Pancreas (tissue), 10 donors: ENCODE data around the gene CAMK1D. TPM values are rescaled to one million over a fixed set of nuclear protein-coding genes. Genes with fewer than 3 reads are reported as not detected.
A peak's percentile ranks its signal among the peaks of the same experiment; 100 is the strongest.

Source experiments
- ATAC-seq, 4 donors: fragments of 200-7000 bp; cut with Tn5 transposase; one replicate each; pipeline versions ENCODE4 v1.8.0 to v1.9.1; 2020; ENCODE audit warnings: mild to moderate bottlenecking in 4 of 4, moderate library complexity in 4 of 4
- DNase-seq, 6 donors: peaks; one replicate each; pipeline ENCODE4 v3.0.0-alpha.2; 2020
- FAIRE-seq: peaks from 2 replicates; lab custom pipeline; 2012; peaks lifted over from hg19 to GRCh38; lab: Jason Lieb, UNC
- H3K27ac ChIP-seq, 4 donors: fragments of 200-600 bp; sonication (generic); 1 replicate in 3 of 4; 2 replicates in 1 of 4; pipeline versions ENCODE4 v1.5.0 to v1.8.0; 2020
- H3K27me3 ChIP-seq, 4 donors: fragments of 200-600 bp; one replicate each; pipeline ENCODE4 v1.8.0; 2021
- H3K36me3 ChIP-seq, 3 donors: fragments of 200-600 bp; sonication (generic) in 1 of 3; one replicate each; pipeline versions ENCODE4 v1.5.0 to v1.8.0; 2020 to 2021
- H3K4me1 ChIP-seq, 3 donors: fragments of 200-600 bp; one replicate each; pipeline ENCODE4 v1.8.0; 2021
- H3K4me3 ChIP-seq, 4 donors: fragments of 200-600 bp; sonication (generic) in 2 of 4; one replicate each; pipeline versions ENCODE4 v1.5.0 to v1.8.0; 2020 to 2021
- H3K9me3 ChIP-seq, 4 donors: fragments of 200-600 bp; one replicate each; pipeline ENCODE4 v1.8.0; 2021
- WGBS, 2 donors: extraction: QIAGEN DNeasy Blood & Tissue Kit; methylation state at CpG; one replicate each; pipeline ENCODE4 v1.1.7; 2013; 5-methylcytosine and 5-hydroxymethylcytosine counted together
- intact Hi-C, 3 donors: fragments of 100-400 bp; cut with DNase I; formaldehyde crosslinking; loops; one replicate each; pipeline versions ENCODE4 v1.11.1 to v1.14.2; 2022
- polyA plus RNA-seq, 2 donors: library from polyadenylated mRNA; stranded (reverse); fragments of 200-250 nt; gene quantifications; one replicate each; pipeline ENCODE4 v1.2.3, GENCODE V29; 2013
- total RNA-seq, 6 donors: library from RNA; stranded (reverse); fragmentation: NEBNext Ultra II Directional in 4 of 6; extraction: Animal tissue kit (Norgen Biotek cat#: 25700) in 4 of 6; gene quantifications; one replicate each; pipeline versions ENCODE4 v1.2.1 to v1.2.4, GENCODE V29; 2021 to 2023
- TF ChIP-seq, protein P1 (sequence below), 4 donors: fragments of 200-600 bp; sonication (generic) in 3 of 4; IDR thresholded peaks; one replicate each; pipeline versions ENCODE4 v1.5.0 to v1.8.0; 2021; ENCODE audit warnings: antibody characterized with exemption in 4 of 4
- donor health status: healthy with polysubstance abuse.
- donor health status: DM: no; HTN: no; CAD: no; lungs with moderate emphysema.
- donor health status: DM: no; HTN: no; CAD: no.
- donor health status: control.
- donor health status: control.
- donor health status: Bipolar disorder and iron deficiency.
- donor health status: DM: yes; HTN: yes; CAD: no.
- donor health status: DM: no; HTN: no; CAD: no.
- donor health status: DM: no; HTN: no; CAD: no.
- donor health status: DM: yes; HTN: yes; CAD: no.

CAMK1D gene
- total and polyA plus RNA-seq, 8 donors, result 2.9 to 30.1 (median 22.7) TPM

DNA sequence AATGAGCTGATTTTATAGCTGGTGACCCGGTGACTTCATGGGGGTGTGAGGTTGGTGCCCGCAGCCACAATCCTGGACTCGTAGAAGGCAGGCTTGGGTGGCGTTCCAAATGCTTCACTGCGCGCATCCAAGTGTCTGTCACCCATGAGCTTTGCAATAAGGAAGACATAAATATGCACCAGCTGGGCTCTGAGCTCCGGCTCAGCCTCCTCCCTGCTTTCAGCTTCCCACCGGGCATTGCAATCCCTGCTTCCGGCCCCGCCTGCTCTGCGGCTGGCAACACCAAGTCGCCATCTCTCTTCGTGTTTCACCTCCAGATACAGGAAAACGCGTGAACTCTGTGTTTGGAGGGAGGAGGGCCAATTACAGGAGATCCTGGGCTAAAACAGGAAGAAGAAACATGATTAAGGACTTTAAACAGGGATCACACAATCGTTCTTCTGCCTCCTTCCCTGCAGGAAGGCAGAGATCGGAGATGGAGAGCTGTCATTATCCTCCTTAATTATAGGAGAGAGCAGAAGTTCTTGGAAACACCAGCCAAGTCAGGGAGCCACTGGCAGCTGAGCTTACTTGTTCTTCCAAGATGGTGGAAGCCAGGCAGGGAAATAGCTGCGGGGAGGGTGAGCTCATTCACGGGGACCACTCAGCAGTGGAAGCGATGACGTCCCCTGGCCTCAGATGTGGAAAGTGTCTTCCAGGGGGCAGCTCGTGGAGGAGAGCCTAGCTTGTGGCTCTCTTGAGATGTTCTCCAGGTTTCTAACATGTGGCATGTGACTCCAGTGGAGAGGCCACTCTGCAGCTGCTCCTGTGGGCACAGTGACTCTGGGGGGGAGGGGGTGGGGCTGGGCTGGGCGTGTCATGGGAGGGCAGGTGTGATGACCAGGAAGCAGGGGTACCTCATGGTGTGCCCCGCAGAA lies 134.9 kb downstream of the CAMK1D start:
- no peak for DNase-seq
- ATAC-seq, result no peak
- TF ChIP-seq, protein P1, sequence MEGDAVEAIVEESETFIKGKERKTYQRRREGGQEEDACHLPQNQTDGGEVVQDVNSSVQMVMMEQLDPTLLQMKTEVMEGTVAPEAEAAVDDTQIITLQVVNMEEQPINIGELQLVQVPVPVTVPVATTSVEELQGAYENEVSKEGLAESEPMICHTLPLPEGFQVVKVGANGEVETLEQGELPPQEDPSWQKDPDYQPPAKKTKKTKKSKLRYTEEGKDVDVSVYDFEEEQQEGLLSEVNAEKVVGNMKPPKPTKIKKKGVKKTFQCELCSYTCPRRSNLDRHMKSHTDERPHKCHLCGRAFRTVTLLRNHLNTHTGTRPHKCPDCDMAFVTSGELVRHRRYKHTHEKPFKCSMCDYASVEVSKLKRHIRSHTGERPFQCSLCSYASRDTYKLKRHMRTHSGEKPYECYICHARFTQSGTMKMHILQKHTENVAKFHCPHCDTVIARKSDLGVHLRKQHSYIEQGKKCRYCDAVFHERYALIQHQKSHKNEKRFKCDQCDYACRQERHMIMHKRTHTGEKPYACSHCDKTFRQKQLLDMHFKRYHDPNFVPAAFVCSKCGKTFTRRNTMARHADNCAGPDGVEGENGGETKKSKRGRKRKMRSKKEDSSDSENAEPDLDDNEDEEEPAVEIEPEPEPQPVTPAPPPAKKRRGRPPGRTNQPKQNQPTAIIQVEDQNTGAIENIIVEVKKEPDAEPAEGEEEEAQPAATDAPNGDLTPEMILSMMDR (IDR thresholded peaks at IDR 0.05), result no peak
- no peak overlapping the region for H3K4me3 ChIP-seq
- 87 to 89% methylated on average over 24 of the region's 24 CpGs for WGBS, 2 donors
- no peak for FAIRE-seq
- H3K4me1 ChIP-seq, result peaks cover 6 to 17% (median 15%) of the 10 kb centered on the region in 3 donors
- H3K36me3 ChIP-seq, result no peaks in the 10 kb centered on the region
- H3K27ac ChIP-seq, result peak overlapping the region in 2 of 4 donors; percentile 30 to 66
- no peaks in the 10 kb centered on the region for H3K27me3 ChIP-seq
- intact Hi-C loops, result loop anchor here in 1 of 3 donors (10.0 kb wide), 2 partner anchors 129 to 219 kb away; no protein-coding TSS in a partner anchor
- no peaks in the 10 kb centered on the region for H3K9me3 ChIP-seq

DNA sequence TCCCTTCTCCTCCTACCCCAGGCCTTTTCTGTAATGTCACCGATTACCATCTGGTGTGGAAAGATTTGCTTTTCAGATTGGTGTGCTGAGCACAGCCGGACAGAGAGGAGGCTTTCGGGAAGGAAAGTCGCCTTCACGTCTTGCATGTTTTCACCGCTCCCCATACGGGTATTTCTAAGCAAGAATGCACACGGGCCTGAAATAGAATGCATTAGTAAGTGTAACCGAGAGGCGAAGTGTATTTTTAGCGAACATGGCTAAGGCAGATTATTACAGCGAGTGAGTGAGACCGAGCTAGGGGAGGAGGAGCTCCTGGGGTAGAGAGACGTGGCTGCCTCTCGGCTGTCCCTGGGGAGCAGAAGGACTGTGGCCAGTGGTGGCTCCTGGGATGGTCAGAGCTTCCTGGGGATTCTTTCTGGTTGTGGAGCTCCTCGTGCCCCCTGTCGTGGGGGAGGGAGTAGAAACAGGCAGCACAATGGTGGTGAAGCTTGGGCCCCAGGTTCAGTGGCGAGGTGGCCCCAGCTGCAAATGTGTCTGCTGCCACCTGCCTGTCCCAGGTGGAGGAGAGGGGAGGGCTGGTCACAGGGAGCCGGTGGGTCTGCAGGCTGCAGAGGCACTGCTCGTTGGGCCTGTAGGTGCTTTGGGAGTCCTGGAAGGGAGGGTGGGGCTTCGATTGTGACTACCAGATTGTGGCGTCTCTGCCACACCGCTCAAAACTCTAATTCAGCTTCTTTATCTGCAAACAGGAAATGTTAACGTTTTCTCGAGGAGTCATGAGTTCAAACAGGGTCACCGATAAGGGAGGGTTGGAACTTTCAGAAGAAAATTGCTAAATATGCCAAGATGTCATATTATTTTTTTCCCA lies 135.8 kb downstream of the CAMK1D start:
- Histone ChIP-seq H3K36me3 (no peaks in the 10 kb centered on the region), H3K4me3 (peak overlapping the region in 1 of 4 donors; percentile 17), H3K4me1 (peaks cover 10 to 27% (median 17%) of the 10 kb centered on the region in 3 donors), H3K27me3 (no peaks in the 10 kb centered on the region), H3K9me3 (no peaks in the 10 kb centered on the region), H3K27ac (peak overlapping the region; percentile 30 to 66 (median 50))
- 43 to 47% methylated on average over 26 of the region's 26 CpGs for WGBS, 2 donors
- ATAC-seq (peak; percentile 60 to 82 (median 76)), FAIRE-seq (no peak), DNase-seq (peak; percentile 54 to 80 (median 62))
- intact Hi-C loops, result loop anchor here in 1 of 3 donors (10.0 kb wide), 2 partner anchors 130 to 220 kb away; no protein-coding TSS in a partner anchor
- TF ChIP-seq, protein P1 (IDR thresholded peaks at IDR 0.05), result no peak

DNA sequence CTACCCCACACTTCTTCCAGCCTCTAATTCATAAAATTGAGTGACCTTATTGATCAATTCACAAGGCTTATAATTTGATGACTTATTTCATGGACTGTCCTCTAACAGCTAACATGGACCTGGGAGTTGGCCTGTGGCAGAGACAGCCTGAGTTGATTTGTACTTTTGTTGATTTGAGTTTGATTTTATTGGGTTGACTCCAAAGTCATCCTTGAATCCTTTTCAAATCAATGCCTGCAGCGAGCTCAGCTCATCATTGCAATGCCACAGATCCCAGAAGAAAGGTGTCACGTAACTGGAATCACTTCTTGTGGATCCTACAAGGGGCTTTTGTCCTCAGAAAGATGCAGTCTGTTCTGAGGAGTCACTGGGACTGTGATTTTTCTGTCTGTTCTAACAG lies 138.0 kb downstream of the CAMK1D start:
- H3K36me3 ChIP-seq, result no peaks in the 10 kb centered on the region
- 69 to 75% methylated on average over 2 of the region's 2 CpGs for WGBS, 2 donors
- ATAC-seq (no peak), DNase-seq (no peak), FAIRE-seq (no peak)
- no peaks in the 10 kb centered on the region for H3K9me3 ChIP-seq
- TF ChIP-seq, protein P1 (IDR thresholded peaks at IDR 0.05), result no peak
- intact Hi-C loops, result loop anchor here in 1 of 3 donors (10.0 kb wide), 2 partner anchors 133 to 223 kb away; no protein-coding TSS in a partner anchor
- H3K27me3 ChIP-seq, result no peaks in the 10 kb centered on the region
- H3K27ac ChIP-seq, result no peak overlapping the region
- peaks cover 10 to 27% (median 18%) of the 10 kb centered on the region in 3 donors for H3K4me1 ChIP-seq
- H3K4me3 ChIP-seq, result no peak overlapping the region

DNA sequence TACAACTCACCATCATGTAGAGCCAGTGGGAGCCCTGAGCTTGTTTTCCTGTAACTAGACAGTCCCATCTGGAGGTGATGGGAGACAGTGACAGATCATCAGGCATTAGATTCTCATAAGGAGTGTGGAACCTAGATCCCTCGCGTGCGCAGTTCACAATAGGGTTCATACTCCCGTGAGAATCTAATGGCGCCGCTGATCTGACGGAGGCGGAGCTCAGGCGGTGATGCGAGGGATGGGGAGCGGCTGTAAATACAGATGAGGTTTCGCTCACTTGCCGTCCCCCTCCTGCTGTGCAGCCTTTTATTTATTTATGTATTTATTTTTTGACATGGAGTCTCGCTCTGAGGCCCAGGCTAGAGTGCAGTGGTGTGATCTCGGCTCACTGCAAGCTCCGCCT lies 139.3 kb downstream of the CAMK1D start:
- Histone ChIP-seq H3K4me3 (no peak overlapping the region), H3K4me1 (peaks cover 10 to 27% (median 18%) of the 10 kb centered on the region in 3 donors), H3K9me3 (no peaks in the 10 kb centered on the region), H3K27ac (no peak overlapping the region), H3K27me3 (no peaks in the 10 kb centered on the region), H3K36me3 (no peaks in the 10 kb centered on the region)
- FAIRE-seq (no peak), ATAC-seq (no peak), DNase-seq (no peak)
- intact Hi-C loops, result loop anchor here in 1 of 3 donors (10.0 kb wide), 2 partner anchors 134 to 224 kb away; no protein-coding TSS in a partner anchor
- WGBS, 2 donors, result 94 to 96% methylated on average over 16 of the region's 16 CpGs
- TF ChIP-seq, protein P1 (IDR thresholded peaks at IDR 0.05), result no peak
